Activated B cell treated with CpG ODN at 0.5 μM for 24 hours (primary cell): ENCODE results near the gene COL25A1. TPM values are rescaled to one million over a fixed set of nuclear protein-coding genes. Genes with fewer than 3 reads are reported as not detected.

Experiments
- ATAC-seq: fragments of 200-7000 bp; cut with Tn5 transposase; one replicate; pipeline ENCODE4 v1.10.0; 2021; ENCODE audit warnings: low read depth, mild to moderate bottlenecking, moderate library complexity
- CTCF ChIA-PET: fragments of 350-600 bp; sonication (Branson Sonifier 250); formaldehyde crosslinking; loops from one replicate; lab custom pipeline; 2021; ENCODE audit warnings: antibody characterized with exemption; lab: Charles Lee
- POLR2A ChIA-PET: fragments of 350-600 bp; sonication (Branson Sonifier 250); formaldehyde crosslinking; loops from one replicate; lab custom pipeline; 2021; ENCODE audit warnings: antibody characterized with exemption; lab: Charles Lee
- DNase-seq: peaks from one replicate; pipeline ENCODE4 v3.0.0; 2022
- H3K27ac Mint-ChIP-seq: one replicate; pipeline ENCODE4 v1.8.0; 2020; ENCODE audit warnings: mixed read lengths
- H3K27me3 Mint-ChIP-seq: one replicate; pipeline ENCODE4 v1.8.0; 2021; ENCODE audit warnings: mixed read lengths
- H3K36me3 Mint-ChIP-seq: one replicate; pipeline ENCODE4 v1.8.0; 2021; ENCODE audit warnings: low read depth, mixed read lengths
- H3K4me1 Mint-ChIP-seq: one replicate; pipeline ENCODE4 v1.8.0; 2021; ENCODE audit warnings: mixed read lengths
- H3K4me3 Mint-ChIP-seq: one replicate; pipeline ENCODE4 v1.8.0; 2020; ENCODE audit warnings: mild to moderate bottlenecking, mixed read lengths
- H3K9me3 Mint-ChIP-seq: one replicate; pipeline ENCODE4 v1.8.0; 2020; ENCODE audit warnings: mixed read lengths
- intact Hi-C: fragments of 100-400 bp; cut with micrococcal nuclease; formaldehyde crosslinking; loops from one replicate; pipeline ENCODE4 v1.15.1; 2024
- total RNA-seq: library from RNA; stranded (reverse); gene quantifications from 2 replicates; pipeline ENCODE4 v1.2.3, GENCODE V29; 2022
- TF ChIP-seq, protein P1 (sequence below): fragments of 200-600 bp; IDR thresholded peaks from one replicate; pipeline ENCODE4 v1.8.0; 2022; ENCODE audit warnings: antibody characterized with exemption, mild to moderate bottlenecking

The COL25A1 gene
- total RNA-seq, 1 donor from 2014 or later, result not detected

DNA sequence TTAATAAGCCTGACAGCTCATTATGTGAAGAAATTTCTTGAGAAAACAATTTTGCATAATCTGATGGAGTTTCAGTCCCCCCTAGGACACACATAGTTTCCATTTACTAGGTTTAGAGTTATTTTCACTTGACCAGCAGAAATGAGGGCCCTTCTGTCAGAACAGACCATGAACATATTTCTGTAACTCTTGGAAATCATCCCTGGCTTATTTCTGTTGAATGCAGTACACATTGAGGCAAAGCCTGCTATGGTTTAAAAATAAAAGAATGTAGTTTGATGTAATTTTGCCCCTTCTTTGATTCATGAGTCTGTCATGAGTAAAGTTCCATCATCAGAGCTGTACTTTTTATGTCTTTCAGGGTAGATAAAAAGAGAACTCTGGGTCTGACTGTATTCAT is 435.0 kb downstream of the COL25A1 start:
- ChIA-PET POLR2A (no interaction called here), CTCF (no interaction called here)
- DNase-seq, result no peak
- ATAC-seq, result no peak
- no peaks in the 10 kb centered on the region for H3K27me3 Mint-ChIP-seq
- H3K4me3 Mint-ChIP-seq, result no peak overlapping the region
- no peak overlapping the region for H3K27ac Mint-ChIP-seq
- H3K36me3 Mint-ChIP-seq, result no peaks in the 10 kb centered on the region
- intact Hi-C loops, result no loop called here
- TF ChIP-seq, protein P1, sequence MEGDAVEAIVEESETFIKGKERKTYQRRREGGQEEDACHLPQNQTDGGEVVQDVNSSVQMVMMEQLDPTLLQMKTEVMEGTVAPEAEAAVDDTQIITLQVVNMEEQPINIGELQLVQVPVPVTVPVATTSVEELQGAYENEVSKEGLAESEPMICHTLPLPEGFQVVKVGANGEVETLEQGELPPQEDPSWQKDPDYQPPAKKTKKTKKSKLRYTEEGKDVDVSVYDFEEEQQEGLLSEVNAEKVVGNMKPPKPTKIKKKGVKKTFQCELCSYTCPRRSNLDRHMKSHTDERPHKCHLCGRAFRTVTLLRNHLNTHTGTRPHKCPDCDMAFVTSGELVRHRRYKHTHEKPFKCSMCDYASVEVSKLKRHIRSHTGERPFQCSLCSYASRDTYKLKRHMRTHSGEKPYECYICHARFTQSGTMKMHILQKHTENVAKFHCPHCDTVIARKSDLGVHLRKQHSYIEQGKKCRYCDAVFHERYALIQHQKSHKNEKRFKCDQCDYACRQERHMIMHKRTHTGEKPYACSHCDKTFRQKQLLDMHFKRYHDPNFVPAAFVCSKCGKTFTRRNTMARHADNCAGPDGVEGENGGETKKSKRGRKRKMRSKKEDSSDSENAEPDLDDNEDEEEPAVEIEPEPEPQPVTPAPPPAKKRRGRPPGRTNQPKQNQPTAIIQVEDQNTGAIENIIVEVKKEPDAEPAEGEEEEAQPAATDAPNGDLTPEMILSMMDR, result no peak
- no peaks in the 10 kb centered on the region for H3K9me3 Mint-ChIP-seq
- no peaks in the 10 kb centered on the region for H3K4me1 Mint-ChIP-seq

DNA sequence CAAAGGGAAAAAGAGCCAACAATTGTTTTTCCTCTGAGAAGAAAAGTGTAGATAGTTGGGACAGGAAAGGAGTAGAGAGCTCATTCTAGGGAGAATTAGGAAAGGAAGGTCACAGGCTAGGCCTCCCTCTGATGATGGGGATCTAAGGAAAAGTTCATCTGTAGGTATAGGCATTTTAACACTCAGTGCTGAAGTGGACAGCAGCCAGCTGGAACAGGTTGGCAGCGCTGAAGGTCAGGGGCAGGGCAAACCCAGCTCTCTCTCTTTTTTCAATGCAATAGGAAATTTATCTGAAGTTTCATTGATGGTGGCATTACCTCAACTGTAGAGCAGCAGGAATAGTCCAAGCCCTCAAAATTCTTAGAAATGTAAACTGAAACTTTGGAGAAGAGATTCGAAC is 441.1 kb downstream of the COL25A1 start:
- ATAC-seq (no peak), DNase-seq (no peak)
- H3K27ac Mint-ChIP-seq, result no peak overlapping the region
- H3K36me3 Mint-ChIP-seq, result no peaks in the 10 kb centered on the region
- ChIA-PET CTCF (no interaction called here), POLR2A (no interaction called here)
- no peak overlapping the region for H3K4me3 Mint-ChIP-seq
- H3K27me3 Mint-ChIP-seq, result no peaks in the 10 kb centered on the region
- intact Hi-C loops, result no loop called here
- TF ChIP-seq, protein P1, result no peak
- H3K4me1 Mint-ChIP-seq, result no peaks in the 10 kb centered on the region
- no peaks in the 10 kb centered on the region for H3K9me3 Mint-ChIP-seq

DNA sequence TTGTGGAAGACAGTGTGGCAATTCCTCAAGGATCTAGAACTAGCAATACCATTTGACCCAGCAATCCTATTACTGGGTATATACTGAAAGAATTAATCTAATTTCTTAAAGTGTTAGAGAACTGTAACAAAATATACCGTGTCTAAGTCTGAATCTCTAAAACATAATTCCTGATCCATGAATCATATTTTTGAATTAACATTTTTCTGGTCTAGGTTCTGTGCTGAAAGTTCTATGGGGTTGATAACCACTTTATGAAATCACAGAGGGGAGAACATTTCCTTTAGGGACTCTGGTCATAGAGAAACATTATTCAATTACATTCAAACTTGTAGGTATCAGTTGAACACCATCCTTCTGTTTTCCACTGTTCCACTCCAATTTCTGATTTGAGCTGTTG is 447.7 kb downstream of the COL25A1 start:
- peaks cover 12% of the 10 kb centered on the region for H3K4me1 Mint-ChIP-seq
- TF ChIP-seq, protein P1, result no peak
- ATAC-seq, result no peak
- no peak overlapping the region for H3K27ac Mint-ChIP-seq
- H3K9me3 Mint-ChIP-seq, result no peaks in the 10 kb centered on the region
- POLR2A ChIA-PET, result no interaction called here
- DNase-seq, result no peak
- intact Hi-C loops, result no loop called here
- H3K36me3 Mint-ChIP-seq, result no peaks in the 10 kb centered on the region
- peaks cover 2% of the 10 kb centered on the region for H3K27me3 Mint-ChIP-seq
- CTCF ChIA-PET, result no interaction called here
- no peak overlapping the region for H3K4me3 Mint-ChIP-seq

DNA sequence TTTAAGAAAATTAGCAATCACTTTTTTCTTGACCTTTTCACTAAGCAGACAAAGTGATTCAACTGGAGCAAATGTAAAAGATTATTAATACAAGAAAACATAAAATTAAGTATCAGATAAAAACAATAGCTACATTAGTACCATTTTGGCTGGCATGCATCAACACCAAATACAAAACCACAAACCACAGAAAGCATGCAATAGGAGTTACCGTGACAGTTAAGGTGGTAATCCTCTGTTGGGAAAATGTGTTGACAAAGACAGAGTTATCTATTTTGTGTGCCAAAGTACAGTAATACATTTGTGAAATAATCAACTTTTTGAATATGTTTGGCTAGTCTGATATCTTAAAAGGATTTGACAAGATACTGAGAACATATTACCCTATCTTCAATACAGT is 449.8 kb downstream of the COL25A1 start:
- ATAC-seq (no peak), DNase-seq (no peak)
- ChIA-PET POLR2A (no interaction called here), CTCF (no interaction called here)
- Mint-ChIP-seq H3K36me3 (no peaks in the 10 kb centered on the region), H3K9me3 (no peaks in the 10 kb centered on the region), H3K27ac (no peak overlapping the region), H3K27me3 (peaks cover 2% of the 10 kb centered on the region), H3K4me1 (peaks cover 17% of the 10 kb centered on the region), H3K4me3 (no peak overlapping the region)
- intact Hi-C loops, result no loop called here
- TF ChIP-seq, protein P1, result no peak

DNA sequence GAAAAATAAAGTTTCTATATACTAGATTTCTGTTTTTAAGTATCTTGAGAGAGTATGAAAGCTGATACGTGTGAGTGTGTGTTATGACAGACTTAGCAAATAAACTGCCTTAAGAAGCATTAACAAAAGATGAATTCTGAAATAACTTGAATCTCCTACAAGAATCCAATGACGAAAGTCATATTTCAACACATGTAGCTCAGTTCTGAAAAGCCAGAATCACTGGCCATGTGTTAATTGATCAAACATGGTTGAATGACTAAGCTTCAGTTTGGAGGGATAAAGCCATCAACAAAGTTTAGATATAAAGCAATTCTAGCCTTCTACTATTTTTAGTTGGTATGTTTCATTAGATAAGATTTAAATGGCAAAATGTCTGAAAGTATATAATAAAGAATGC is 451.1 kb downstream of the COL25A1 start:
- H3K9me3 Mint-ChIP-seq, result no peaks in the 10 kb centered on the region

More for the DNA sequence above, 451.1 kb downstream of the COL25A1 start:
- DNase-seq (no peak), ATAC-seq (no peak)
- intact Hi-C loops, result no loop called here
- Mint-ChIP-seq H3K4me1 (peaks cover 17% of the 10 kb centered on the region), H3K27me3 (peaks cover 2% of the 10 kb centered on the region), H3K36me3 (no peaks in the 10 kb centered on the region), H3K4me3 (no peak overlapping the region), H3K27ac (no peak overlapping the region)
- TF ChIP-seq, protein P1, result no peak
- ChIA-PET POLR2A (no interaction called here), CTCF (no interaction called here)
